HepG2 (cell line): ENCODE data around the gene LYRM4. TPM values are rescaled to one million over a fixed set of nuclear protein-coding genes. Genes with fewer than 3 reads are reported as not detected.

Experiments
- ATAC-seq: fragments of 200-7000 bp; cut with Tn5 transposase; 3 replicates; pipeline ENCODE4 v1.9.1; 2020; ENCODE audit warnings: mild to moderate bottlenecking, moderate library complexity
- BruUV-seq: library from RNA; stranded (reverse); fragments of 400-500 nt; replicated peaks from 2 replicates; lab custom pipeline; 2021; lab: Mats Ljungman, UMichigan
- CTCF ChIA-PET: fragments of 300-600 bp; formaldehyde crosslinking; extraction: SDS; loops from one replicate; lab custom pipeline; 2021; ENCODE audit warnings: low total read pairs, inconsistent platforms, low intra/inter-chr PET ratio; lab: Yijun Ruan, JAX
- POLR2A ChIA-PET: fragments of 350-600 bp; sonication (Branson Sonifier 250); formaldehyde crosslinking; loops from one replicate; lab custom pipeline; 2020; ENCODE audit warnings: antibody characterized with exemption, inconsistent platforms; lab: Yijun Ruan, JAX
- DNase-seq: peaks from one replicate; pipeline ENCODE4 v3.0.0-alpha.2; 2015; ENCODE audit warnings: low spot score
- FAIRE-seq: peaks from 3 replicates; lab custom pipeline; 2011; peaks lifted over from hg19 to GRCh38; lab: Jason Lieb, UNC
- H2AFZ ChIP-seq: one replicate; pipeline ENCODE4 v1.6.1; 2011; ENCODE audit warnings: low read length, inconsistent platforms
- H3K27ac ChIP-seq: fragments of 300-600 bp; 3 replicates; pipeline ENCODE4 v1.8.0; 2011; ENCODE audit warnings: mixed run types, mild to moderate bottlenecking, mixed read lengths, low read length, inconsistent platforms; ENCODE audit not compliant: insufficient read depth; ENCODE audit errors: extremely low read length
- H3K27me3 ChIP-seq, 2 experiments: fragments of 200-600 bp in 1 of 2; 2 replicates in 1 of 2; 3 replicates in 1 of 2; pipeline versions ENCODE4 v1.6.0 to v1.8.0; 2011; ENCODE audit warnings: low read length in 2 of 2, mild to moderate bottlenecking in 2 of 2, moderate library complexity in 2 of 2, inconsistent platforms in 1 of 2; ENCODE audit not compliant: insufficient read depth in 2 of 2, control insufficient read depth in 1 of 2
- H3K36me3 ChIP-seq, 2 experiments: fragments of 200-600 bp in 1 of 2; replicated peaks in 1 of 2; 2 replicates in 1 of 2; 3 replicates in 1 of 2; pipeline versions ENCODE4 v1.5.1 to v1.8.0; 2011; ENCODE audit warnings: low read length in 2 of 2, inconsistent platforms in 1 of 2; ENCODE audit not compliant: insufficient read depth in 2 of 2, control insufficient read depth in 1 of 2
- H3K4me1 ChIP-seq: 2 replicates; pipeline ENCODE4 v1.5.1; 2012; ENCODE audit warnings: low read length, inconsistent platforms; ENCODE audit not compliant: insufficient read depth
- H3K4me2 ChIP-seq: 2 replicates; pipeline ENCODE4 v1.6.0; 2011; ENCODE audit warnings: low read depth, low read length, inconsistent platforms
- H3K4me3 ChIP-seq, 3 experiments: fragments of 200-600 bp in 1 of 3; sonication (generic), shearing (Covaris generic) in 1 of 3; replicated peaks in 1 of 3; 2 replicates each; pipeline ENCODE4 v1.5.1; 2011 to 2016; ENCODE audit warnings: low read length in 3 of 3, inconsistent platforms in 2 of 3, low read depth in 2 of 3, mild to moderate bottlenecking in 2 of 3, control low read depth in 1 of 3, mixed read lengths in 1 of 3; ENCODE audit not compliant: insufficient read depth in 1 of 3
- H3K79me2 ChIP-seq: one replicate; pipeline ENCODE4 v1.6.1; 2011; ENCODE audit warnings: low read length, inconsistent platforms; ENCODE audit not compliant: insufficient read depth
- H3K9ac ChIP-seq: 2 replicates; pipeline ENCODE4 v1.6.0; 2011; ENCODE audit warnings: mild to moderate bottlenecking, low read depth, low read length, inconsistent platforms; ENCODE audit not compliant: insufficient read depth
- H3K9me3 ChIP-seq: 2 replicates; pipeline ENCODE4 v1.5.1; 2012; ENCODE audit warnings: mild to moderate bottlenecking, low read length
- H4K20me1 ChIP-seq: 2 replicates; pipeline ENCODE4 v1.6.0; 2011; ENCODE audit warnings: inconsistent platforms, mild to moderate bottlenecking, low read length, moderate library complexity; ENCODE audit not compliant: insufficient read depth
- CHCHD3 ChIP-seq: sonication (generic); formaldehyde crosslinking; IDR thresholded peaks from 2 replicates; pipeline ENCODE4 v1.8.0; 2022; ENCODE audit warnings: mild to moderate bottlenecking, missing genetic modification reagents, moderate library complexity
- CTCF ChIP-seq: sonication (generic); formaldehyde crosslinking; IDR thresholded peaks from 2 replicates; pipeline ENCODE4 v1.5.0; 2020; ENCODE audit warnings: mild to moderate bottlenecking, missing genetic modification reagents, moderate library complexity
- HMGA1 ChIP-seq: sonication (generic); formaldehyde crosslinking; conservative IDR thresholded peaks from 2 replicates; pipeline ENCODE4 v1.4.0; 2020; ENCODE audit warnings: missing genetic modification reagents
- HOMEZ ChIP-seq: IDR thresholded peaks from 2 replicates; pipeline ENCODE4 v1.6.1; 2016; ENCODE audit warnings: low read depth
- MED1 ChIP-seq: sonication (generic); formaldehyde crosslinking; IDR thresholded peaks from 2 replicates; pipeline ENCODE4 v1.4.0; 2020; ENCODE audit warnings: missing genetic modification reagents
- ZSCAN5A ChIP-seq: sonication (generic); formaldehyde crosslinking; IDR thresholded peaks from 2 replicates; pipeline ENCODE4 v1.8.0; 2022; ENCODE audit warnings: mild to moderate bottlenecking, missing genetic modification reagents, borderline replicate concordance
- WGBS: methylation state at CpG from one replicate; pipeline ENCODE4 v1.1.6; 2017; ENCODE audit warnings: low lambda C conversion rate; 5-methylcytosine and 5-hydroxymethylcytosine counted together
- in situ Hi-C: cut with HindIII; loops from 2 replicates; pipeline ENCODE4 v1.10.0; 2017; ENCODE audit warnings: low pct_unique_long_range_greater_than_20kb; ENCODE audit not compliant: extremely low pct_ligation_motif_present
- intact Hi-C: fragments of 100-400 bp; cut with micrococcal nuclease; formaldehyde crosslinking; loops from one replicate; pipeline ENCODE4 v1.10.0; 2022; ENCODE audit not compliant: unreplicated experiment
- polyA plus RNA-seq, 8 experiments: library from polyadenylated mRNA; depleted of rRNA in 3 of 8; stranded (reverse) in 7 of 8; unstranded in 1 of 8; fragments of >200 nt; fragmentation: Illumina TruSeq in 4 of 8; extraction: Trizol in 4 of 8; gene quantifications; 2 replicates each; pipeline versions ENCODE4 v1.2.1 to v1.2.3, GENCODE V29; 2011 to 2016; ENCODE audit warnings: low read depth in 4 of 8, missing spikeins in 1 of 8, mixed read lengths in 1 of 8; ENCODE audit not compliant: insufficient read depth in 1 of 8
- total RNA-seq, 5 experiments: library from RNA; depleted of rRNA; stranded (reverse); fragments of >200 nt; fragmentation: Illumina TruSeq; extraction: Trizol; gene quantifications; 2 replicates each; pipeline ENCODE4 v1.2.3, GENCODE V29; 2016; ENCODE audit warnings: low read depth in 1 of 5

Gene LYRM4
- total and polyA plus RNA-seq, 2 of the 13 experiments (the other 11 are each of a cell fraction or from before 2014, with no cell fraction given) = 64.6 to 67.5 TPM

- 0 out of 2 replicates have a peak, but pooled peaks have one; percentile 16 for TF ChIP-seq MED1
- no peak for TF ChIP-seq ZSCAN5A
Observed at GRCh38 chr6:5079692-5080091, 181.1 kb downstream of the LYRM4 start (continued).

GRCh38 chr6:5078121-5078669 is 182.6 kb downstream of the LYRM4 start:
- in situ Hi-C loops (no loop called here), intact Hi-C loops (no loop called here)
- Histone ChIP-seq H3K4me3 (no peak overlapping the region), H2AFZ (no peak overlapping the region), H3K79me2 (peaks cover 5% of the 10 kb centered on the region), H3K9me3 (no peaks in the 10 kb centered on the region), H4K20me1 (no peaks in the 10 kb centered on the region), H3K9ac (no peak overlapping the region), H3K27me3 (no peaks in the 10 kb centered on the region), H3K4me1 (peaks cover 71% of the 10 kb centered on the region), H3K27ac (no peak overlapping the region), H3K36me3 (no peaks in the 10 kb centered on the region; a peak in 1 of 5 replicates), H3K4me2 (no peak overlapping the region)
- no TSS peak for BruUV-seq
- TF ChIP-seq HMGA1 (CRISPR knock-in tag) (no peak), HOMEZ (peak; percentile 81; the same call in 1 of the 2 replicates), CTCF (CRISPR knock-in tag) (peak; percentile 29), CHCHD3 (CRISPR knock-in tag) (no peak)
- 78% methylated on average over 5 of the region's 5 CpGs for WGBS
- FAIRE-seq (no peak), ATAC-seq (no peak), DNase-seq (no peak)
- POLR2A ChIA-PET = no interaction called here
- CTCF ChIA-PET = no interaction called here
